ENCODE data around the gene TRAPPC1. TPM values are rescaled to one million over a fixed set of nuclear protein-coding genes. Genes with fewer than 3 reads are reported as not detected.
A peak's percentile ranks its signal among the peaks of the same experiment; 100 is the strongest.

Gene TRAPPC1
- total RNA-seq, 1 donor from 2014 or later: 16.8 TPM

DNA sequence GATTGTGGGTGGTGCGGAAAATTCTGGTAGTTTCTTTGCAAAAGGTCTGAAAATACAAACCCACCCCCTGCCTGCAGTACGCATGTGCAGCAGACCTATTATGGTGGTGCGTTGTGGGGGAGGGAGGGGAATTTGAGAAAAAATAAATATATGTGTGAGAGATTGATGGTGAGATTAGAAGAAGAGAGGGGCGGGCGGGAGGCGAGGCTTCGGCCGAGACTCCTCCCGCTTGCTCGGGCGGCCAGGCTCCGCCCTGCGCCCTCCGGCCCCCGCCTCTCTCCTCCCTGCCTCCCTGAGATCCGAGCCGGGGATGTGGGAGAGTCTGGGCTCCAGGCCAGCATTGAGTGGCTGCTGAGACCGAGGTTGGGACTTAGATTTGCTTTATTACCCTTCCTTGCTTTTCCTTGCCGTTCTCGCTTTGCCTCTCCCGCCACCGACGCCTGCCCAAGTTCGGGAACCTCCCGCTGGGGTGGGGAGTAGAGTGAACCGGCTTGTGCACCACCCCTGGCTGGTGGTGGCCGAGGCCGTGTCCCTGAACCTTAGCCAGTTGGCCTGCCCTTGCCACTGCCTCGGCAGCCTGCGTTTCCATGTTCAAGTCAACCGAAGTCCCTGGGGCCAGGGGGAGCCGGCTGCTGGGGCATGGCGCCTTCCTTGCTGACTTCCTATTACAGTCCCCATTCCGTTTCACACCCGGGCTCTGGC, 44.1 kb downstream of the TRAPPC1 start:
- peak overlapping the region; percentile 94 for H3K4me3 ChIP-seq (ENCODE audit: low read depth, low read length)
- no peaks in the 10 kb centered on the region for H3K27me3 ChIP-seq (ENCODE audit: control insufficient read depth, insufficient read depth, low read length)
- peak; percentile 96 for DNase-seq (ENCODE audit: low read depth)
- peaks cover 17% of the 10 kb centered on the region for H3K36me3 ChIP-seq (ENCODE audit: control insufficient read depth, insufficient read depth, low read length)
- TF ChIP-seq, protein P1, sequence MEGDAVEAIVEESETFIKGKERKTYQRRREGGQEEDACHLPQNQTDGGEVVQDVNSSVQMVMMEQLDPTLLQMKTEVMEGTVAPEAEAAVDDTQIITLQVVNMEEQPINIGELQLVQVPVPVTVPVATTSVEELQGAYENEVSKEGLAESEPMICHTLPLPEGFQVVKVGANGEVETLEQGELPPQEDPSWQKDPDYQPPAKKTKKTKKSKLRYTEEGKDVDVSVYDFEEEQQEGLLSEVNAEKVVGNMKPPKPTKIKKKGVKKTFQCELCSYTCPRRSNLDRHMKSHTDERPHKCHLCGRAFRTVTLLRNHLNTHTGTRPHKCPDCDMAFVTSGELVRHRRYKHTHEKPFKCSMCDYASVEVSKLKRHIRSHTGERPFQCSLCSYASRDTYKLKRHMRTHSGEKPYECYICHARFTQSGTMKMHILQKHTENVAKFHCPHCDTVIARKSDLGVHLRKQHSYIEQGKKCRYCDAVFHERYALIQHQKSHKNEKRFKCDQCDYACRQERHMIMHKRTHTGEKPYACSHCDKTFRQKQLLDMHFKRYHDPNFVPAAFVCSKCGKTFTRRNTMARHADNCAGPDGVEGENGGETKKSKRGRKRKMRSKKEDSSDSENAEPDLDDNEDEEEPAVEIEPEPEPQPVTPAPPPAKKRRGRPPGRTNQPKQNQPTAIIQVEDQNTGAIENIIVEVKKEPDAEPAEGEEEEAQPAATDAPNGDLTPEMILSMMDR (IDR thresholded peaks at IDR 0.05; ENCODE audit: insufficient read depth, low read length, severe bottlenecking): no peak
- FAIRE-seq: no peak

DNA sequence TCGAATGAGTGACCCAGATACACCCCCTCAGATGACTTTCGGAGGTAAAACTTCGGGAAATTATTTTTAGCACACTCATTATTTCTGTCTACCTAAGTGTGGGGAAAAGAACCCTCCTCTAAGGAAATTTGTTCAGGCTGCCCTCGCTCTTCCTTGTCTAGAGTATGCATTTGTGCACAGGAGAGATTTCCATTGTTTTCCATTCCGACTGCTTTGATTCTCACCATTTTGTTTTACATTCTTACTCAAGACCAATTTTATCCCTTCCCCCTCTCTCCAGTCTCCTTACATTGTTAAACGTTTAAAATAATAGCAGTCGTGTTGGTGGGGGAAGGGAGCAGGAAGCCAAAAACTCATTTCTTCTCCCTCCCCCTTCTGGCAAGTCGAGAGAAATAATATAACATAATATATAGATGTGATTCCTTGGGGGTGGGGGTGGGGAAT, 44.7 kb downstream of the TRAPPC1 start:
- peaks cover 17% of the 10 kb centered on the region for H3K36me3 ChIP-seq (ENCODE audit: control insufficient read depth, insufficient read depth, low read length)
- FAIRE-seq: no peak
- peak overlapping the region; percentile 94 for H3K4me3 ChIP-seq (ENCODE audit: low read depth, low read length)
- TF ChIP-seq, protein P1 (IDR thresholded peaks at IDR 0.05; ENCODE audit: insufficient read depth, low read length, severe bottlenecking): peak; percentile 8
- no peaks in the 10 kb centered on the region for H3K27me3 ChIP-seq (ENCODE audit: control insufficient read depth, insufficient read depth, low read length)
- DNase-seq (ENCODE audit: low read depth): no peak

- TF ChIP-seq, protein P1 (IDR thresholded peaks at IDR 0.05; ENCODE audit: insufficient read depth, low read length, severe bottlenecking): no peak
- Histone ChIP-seq H3K36me3 (ENCODE audit: control insufficient read depth, insufficient read depth, low read length) (peaks cover 13% of the 10 kb centered on the region), H3K27me3 (ENCODE audit: control insufficient read depth, insufficient read depth, low read length) (no peaks in the 10 kb centered on the region), H3K4me3 (ENCODE audit: low read depth, low read length) (peak overlapping the region; percentile 94)
- FAIRE-seq (no peak), DNase-seq (ENCODE audit: low read depth) (peak; percentile 23)
These were observed 45.3 kb downstream of the TRAPPC1 start for GRCh38 chr17:7886227-7887037.

DNA sequence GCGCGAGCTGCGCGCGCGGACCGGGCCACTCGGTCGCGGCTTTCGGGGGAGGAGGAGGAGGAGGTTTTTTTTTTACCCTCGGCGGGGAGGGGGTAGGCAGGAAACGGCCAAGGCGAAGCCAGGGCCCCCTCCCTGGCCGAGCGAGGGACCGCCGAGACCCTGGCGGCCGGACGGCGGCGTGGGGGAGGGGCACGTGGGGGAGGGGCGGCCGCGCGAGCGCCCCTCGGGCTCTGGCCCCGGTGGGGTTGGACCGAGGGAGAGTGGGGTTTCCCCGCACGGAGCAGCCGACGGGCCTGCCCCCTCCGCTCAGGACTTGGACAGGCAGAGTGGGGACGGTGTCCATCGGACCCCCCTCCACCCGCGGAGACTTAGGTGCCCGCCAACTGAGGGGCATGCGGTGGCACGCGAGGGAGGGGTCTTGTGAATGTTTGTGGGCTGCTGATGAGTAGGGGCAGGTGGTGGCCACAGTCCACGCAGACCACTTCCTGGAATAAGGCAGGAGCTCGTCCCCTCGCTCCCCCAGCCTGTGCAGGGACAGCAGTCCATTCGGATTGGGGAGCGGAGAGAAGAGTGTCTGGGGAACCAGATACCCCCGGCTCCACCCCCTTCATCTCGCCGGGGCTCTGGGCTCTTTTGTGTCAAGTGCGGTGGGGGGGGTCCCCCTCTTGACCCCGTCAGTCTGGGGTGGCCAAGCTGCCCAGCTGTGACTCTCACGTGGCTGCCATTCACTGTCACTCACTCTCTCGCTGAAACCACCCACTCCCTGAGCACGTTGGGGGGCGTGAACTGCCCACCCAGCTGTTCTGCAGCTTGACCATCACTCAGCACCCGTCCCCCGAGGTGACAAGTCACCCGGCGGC, 46.1 kb downstream of the TRAPPC1 start:
- DNase-seq (ENCODE audit: low read depth): no peak
- TF ChIP-seq, protein P1 (IDR thresholded peaks at IDR 0.05; ENCODE audit: insufficient read depth, low read length, severe bottlenecking): no peak
- FAIRE-seq: no peak
- Histone ChIP-seq H3K27me3 (ENCODE audit: control insufficient read depth, insufficient read depth, low read length) (no peaks in the 10 kb centered on the region), H3K36me3 (ENCODE audit: control insufficient read depth, insufficient read depth, low read length) (peaks cover 6% of the 10 kb centered on the region), H3K4me3 (ENCODE audit: low read depth, low read length) (peak overlapping the region; percentile 94)

GRCh38 chr17:7884581-7885366, 47.0 kb downstream of the TRAPPC1 start:
- DNase-seq (ENCODE audit: low read depth) (no peak), FAIRE-seq (no peak)
- H3K4me3 ChIP-seq (ENCODE audit: low read depth, low read length): peak overlapping the region; percentile 94
- TF ChIP-seq, protein P1 (IDR thresholded peaks at IDR 0.05; ENCODE audit: insufficient read depth, low read length, severe bottlenecking): no peak
- H3K36me3 ChIP-seq (ENCODE audit: control insufficient read depth, insufficient read depth, low read length): peaks cover 3% of the 10 kb centered on the region
- H3K27me3 ChIP-seq (ENCODE audit: control insufficient read depth, insufficient read depth, low read length): no peaks in the 10 kb centered on the region
